Superior temporal gyrus (tissue), 1 donor: ENCODE results near the gene CHRNA5.
A peak's percentile ranks its signal among the peaks of the same experiment; 100 is the strongest.
"Not testable (repeated sequence)": the region's sequence is repeated elsewhere in the genome, so short reads cannot be mapped to it uniquely, and the experiment has no call there.

Source experiments
- DNase-seq: peaks from one replicate; pipeline ENCODE4 v3.0.0-alpha.2; 2016; ENCODE audit errors: extremely low spot score

The CHRNA5 gene

DNA sequence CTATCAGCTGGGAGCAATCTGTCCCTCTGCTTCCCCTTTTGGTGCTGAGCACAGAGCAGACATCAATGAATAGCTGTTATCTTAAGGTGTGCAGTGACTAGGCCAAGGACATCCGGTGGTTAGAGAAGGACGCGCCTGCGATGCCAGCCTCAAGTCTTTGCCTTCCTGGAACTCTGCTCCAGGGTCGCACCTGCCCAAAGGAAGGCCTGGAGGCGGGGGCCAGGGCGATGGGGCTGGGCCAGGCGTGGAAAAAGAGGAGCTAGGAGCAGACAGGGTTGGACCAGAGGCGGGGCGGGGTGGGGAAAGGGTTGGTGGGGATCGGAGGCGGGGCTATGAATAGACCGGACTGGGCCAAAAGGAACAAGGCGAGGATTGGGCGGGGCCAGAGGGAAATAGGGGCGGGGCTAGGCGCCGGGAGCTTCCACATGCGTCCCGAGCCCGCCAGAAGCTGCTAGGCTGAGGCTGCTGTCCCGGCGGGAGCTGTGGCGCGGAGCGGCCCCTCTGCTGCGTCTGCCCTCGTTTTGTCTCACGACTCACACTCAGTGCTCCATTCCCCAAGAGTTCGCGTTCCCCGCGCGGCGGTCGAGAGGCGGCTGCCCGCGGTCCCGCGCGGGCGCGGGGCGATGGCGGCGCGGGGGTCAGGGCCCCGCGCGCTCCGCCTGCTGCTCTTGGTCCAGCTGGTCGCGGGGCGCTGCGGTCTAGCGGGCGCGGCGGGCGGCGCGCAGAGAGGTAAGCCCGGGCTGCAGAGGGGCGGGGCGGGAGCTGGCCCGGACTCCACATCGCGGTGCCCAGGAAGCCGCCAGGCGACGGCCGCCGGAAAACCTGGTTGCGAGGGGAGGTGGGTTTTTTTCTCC is at the start of gene CHRNA5:
TSS of gene CHRNA5 (plus strand) at position 424 of the 854 bp plus-strand sequence. CDS start at position 624, 200 bp downstream.
- DNase-seq = no peak

DNA sequence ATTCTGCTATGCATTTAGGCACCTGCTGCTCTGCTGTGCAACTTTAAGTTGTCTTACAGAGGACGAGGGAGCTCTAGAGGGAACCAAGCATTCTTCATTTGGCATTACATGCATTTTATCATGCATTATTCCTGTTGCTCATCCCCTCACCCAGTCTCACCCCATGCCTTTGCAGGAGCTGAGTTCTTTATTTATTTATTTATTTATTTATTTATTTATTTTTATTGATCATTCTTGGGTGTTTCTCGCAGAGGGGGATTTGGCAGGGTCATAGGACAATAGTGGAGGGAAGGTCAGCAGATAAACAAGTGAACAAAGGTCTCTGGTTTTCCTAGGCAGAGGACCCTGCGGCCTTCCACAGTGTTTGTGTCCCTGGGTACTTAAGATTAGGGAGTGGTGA is 45.3 kb upstream of the CHRNA5 start:
- not testable (repeated sequence) for DNase-seq

DNA sequence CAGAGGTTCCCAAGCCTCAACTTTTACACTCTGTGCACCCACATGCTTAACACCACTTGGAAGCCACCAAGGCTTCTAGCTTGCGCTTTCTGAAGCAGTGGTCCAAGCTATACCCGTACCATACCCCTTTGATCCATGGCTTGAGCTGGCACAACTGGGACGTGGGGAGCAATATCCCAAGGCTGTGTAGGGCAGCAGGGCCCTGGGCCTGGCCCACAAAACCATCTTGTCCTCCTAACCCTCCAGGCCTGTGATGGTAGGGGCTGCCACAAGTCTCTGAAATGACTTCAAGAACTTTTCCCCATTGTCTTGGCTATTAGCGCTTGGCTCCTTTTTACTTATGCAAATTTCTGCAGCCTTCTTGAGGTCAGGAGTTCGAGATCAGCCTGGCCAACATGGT is 41.1 kb upstream of the CHRNA5 start:
- no peak for DNase-seq

DNA sequence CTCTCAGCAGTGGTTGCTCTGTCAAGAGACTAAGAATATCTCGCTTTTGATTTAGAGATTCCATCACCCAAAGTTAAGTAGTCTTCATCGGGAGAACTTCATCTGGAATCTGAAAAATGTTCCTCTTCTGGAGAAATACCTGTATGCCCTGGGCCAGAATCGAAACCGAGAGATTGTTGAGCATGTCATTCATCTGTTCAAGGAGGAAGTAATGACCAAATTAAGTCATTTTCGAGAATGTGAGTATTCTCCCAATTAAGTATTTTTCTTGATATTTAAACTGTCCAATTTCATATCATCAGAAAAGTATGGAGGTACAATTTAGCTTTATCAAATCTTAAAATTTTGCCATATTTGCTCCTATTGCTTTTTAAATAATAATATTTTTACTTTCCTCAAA is 38.0 kb upstream of the CHRNA5 start:
- no peak for DNase-seq

- peak; percentile 70 for DNase-seq
Measured at GRCh38 chr15:78533331-78533730, 32.0 kb upstream of the CHRNA5 start.

- DNase-seq = no peak
Measured at GRCh38 chr15:78536134-78536533, 29.2 kb upstream of the CHRNA5 start.

- no peak for DNase-seq
Measured at GRCh38 chr15:78537266-78537905, 27.9 kb upstream of the CHRNA5 start.

GRCh38 chr15:78538358-78538757 is 27.0 kb upstream of the CHRNA5 start:
- DNase-seq = no peak

- not testable (repeated sequence) for DNase-seq
Measured at GRCh38 chr15:78539464-78540140, 25.7 kb upstream of the CHRNA5 start.

GRCh38 chr15:78540141-78540870 is 25.0 kb upstream of the CHRNA5 start, which contains the start of gene PSMA4:
PSMA4 (plus strand) TSS chr15:78540444; CDS start chr15:78541928, 1,484 bp downstream.
- DNase-seq = peak; percentile 92

GRCh38 chr15:78540871-78541743 is 24.2 kb upstream of the CHRNA5 start:
- no peak for DNase-seq

GRCh38 chr15:78541744-78542034 is 23.6 kb upstream of the CHRNA5 start:
- no peak for DNase-seq

DNA sequence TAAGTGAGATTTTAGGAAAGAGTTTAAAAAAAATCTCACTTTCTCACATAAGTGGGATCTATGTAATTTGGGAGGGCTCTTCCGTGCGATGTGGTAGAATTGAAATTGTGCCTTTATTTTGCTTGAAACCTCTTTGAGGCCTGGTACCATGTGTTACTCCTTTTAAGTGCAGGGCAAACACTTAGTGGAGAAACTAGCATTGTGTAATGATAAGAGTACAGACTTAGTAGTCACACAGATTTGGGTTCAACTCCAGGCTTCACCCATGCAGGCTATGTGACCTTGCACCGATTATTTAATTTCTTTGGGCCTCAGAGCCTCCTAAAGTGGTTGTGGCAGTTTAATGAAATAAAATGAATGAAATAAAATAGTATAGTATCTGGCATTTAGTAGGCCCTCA is 22.7 kb upstream of the CHRNA5 start:
- no peak for DNase-seq

DNA sequence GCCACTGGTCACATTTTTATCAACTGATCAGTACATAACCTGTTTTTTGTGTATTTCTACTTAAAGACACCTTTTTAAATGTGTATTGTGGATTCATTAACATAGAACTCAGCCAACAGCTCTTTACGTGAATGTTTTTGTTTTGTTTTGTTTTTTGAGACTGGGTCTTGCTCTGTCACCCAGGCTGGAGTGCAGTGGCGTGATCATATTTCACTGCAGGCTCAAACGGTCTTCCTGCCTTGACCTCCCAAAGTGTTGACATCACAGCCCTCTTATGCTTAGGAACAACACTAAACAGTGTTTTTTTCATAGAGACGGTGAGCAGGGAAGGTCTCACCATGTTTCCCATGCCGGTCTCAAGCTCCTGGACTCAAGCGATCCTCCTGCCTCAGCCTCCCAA is 15.1 kb upstream of the CHRNA5 start:
- no peak for DNase-seq

DNA sequence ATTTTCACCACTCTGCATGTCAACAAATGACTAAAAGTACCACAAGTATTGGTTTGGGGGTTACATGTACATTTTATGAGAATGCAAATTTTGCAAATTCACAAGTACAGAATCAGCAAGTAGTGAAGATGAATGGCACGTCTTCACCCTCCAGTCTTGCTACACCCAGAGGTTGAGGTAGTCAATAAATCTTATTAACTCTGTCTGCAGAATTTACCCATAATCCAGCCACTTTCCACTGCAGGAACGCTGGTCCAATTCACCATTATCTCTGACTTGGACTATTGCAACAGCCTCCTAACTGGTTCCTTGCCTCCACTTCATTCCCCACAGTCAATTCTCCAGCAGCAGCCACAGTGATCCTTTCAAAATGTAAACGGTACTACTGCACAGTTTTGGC is 14.5 kb upstream of the CHRNA5 start:
- DNase-seq = no peak

DNA sequence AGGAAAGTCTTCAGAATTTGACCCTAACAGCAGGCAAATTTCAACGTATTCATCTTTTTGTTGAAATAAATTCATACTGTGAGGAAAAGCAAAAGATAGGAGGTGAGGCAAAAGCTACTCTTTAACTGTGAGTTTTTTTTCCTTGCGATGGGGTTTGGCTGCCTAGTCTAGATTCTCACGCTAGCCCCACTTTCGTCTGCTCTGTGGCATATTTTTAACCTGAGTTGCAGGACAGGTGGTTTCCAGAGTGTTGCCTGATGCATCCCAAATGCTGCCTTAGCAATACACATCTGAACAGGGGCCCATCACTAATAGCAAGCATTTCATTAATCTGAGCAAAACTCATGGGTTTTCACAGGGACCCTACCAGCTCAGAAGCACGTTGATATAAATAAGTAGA is 13.4 kb upstream of the CHRNA5 start:
- no peak for DNase-seq

DNA sequence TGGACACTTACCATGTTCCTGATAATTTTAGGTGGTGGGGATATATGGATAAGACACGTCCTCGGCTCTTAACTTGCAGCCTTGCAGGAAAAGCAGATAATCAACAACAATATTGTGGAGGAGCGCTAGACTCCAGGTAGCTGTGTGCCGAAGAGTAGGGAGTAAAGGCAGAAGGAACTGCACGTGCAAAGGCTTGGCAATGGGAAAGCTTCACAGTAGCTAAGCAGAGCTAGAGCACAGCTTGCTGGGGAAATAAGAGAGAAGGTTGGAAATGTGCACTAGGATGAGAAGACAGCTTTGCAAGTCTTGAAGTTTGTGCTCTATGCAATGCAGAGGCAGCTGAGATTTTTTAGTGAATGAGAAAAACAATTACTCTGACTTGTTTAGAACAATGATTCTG is 12.7 kb upstream of the CHRNA5 start:
- no peak for DNase-seq

DNA sequence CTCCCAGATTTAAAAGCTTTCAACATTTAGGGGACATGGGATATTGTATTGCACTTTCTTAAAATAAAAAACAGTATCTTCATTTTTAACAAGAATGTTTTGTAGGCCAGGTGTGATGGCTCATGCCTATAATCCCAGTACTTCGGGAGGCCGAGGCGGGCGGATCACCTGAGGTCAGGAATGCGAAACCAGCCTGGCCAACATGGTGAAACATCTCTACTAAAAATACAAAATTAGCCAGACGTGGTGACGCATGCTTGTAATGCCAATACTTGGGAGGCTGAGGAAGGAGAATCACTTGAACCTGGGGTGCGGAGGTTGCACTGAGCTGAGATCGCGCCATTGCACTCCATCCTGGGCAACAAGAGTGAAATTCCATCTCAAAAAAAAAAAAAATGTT is 5.1 kb upstream of the CHRNA5 start:
- DNase-seq = not testable (repeated sequence)

GRCh38 chr15:78561490-78561889 is 3.8 kb upstream of the CHRNA5 start:
- DNase-seq = no peak

DNA sequence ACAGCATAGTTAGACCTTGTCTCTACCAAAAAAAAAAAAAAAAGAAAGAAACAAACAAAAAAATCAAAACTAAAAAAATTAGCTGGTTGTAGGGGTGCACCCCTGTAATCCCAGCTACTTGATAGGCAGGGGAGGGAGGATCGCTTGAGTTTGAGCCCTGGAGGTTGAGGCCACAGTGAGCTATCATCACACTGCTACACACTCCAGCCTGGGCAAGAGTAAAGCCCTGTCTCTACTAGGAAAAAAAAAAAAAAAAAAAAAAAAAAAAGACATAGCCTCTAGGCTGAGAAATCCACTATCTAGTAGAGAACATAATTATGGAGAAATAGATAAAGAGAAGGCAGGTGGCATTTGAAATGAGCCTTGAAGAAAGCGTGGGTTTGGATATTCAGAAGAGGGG is 2.2 kb upstream of the CHRNA5 start:
- DNase-seq = no peak

GRCh38 chr15:78564743-78565096 is 600 bp upstream of the CHRNA5 start:
- DNase-seq = no peak
